Gastrocnemius medialis (tissue), 4 donors: ENCODE data around the gene FAM210A. TPM values are rescaled to one million over a fixed set of nuclear protein-coding genes. Genes with fewer than 3 reads are reported as not detected.

Experiments used
- ATAC-seq, 2 donors: fragments of 150-250 bp; one replicate each; pipeline ENCODE4 v1.9.1; 2016
- DNase-seq, 2 donors: peaks; one replicate each; pipeline ENCODE4 v3.0.0-alpha.2; 2019
- H3K27ac ChIP-seq, 4 donors: fragments of 200-600 bp; sonication (generic); 1 replicate in 1 of 4; 2 replicates in 3 of 4; pipeline ENCODE4 v1.5.1; 2016 to 2018; ENCODE audit warnings: mild to moderate bottlenecking in 2 of 4, moderate library complexity in 1 of 4
- H3K27me3 ChIP-seq, 3 donors: fragments of 200-600 bp; sonication (generic) in 2 of 3; 1 replicate in 1 of 3; 2 replicates in 2 of 3; pipeline versions ENCODE4 v1.5.1 to v1.6.0; 2016 to 2019; ENCODE audit warnings: mild to moderate bottlenecking in 1 of 3, moderate library complexity in 1 of 3
- H3K36me3 ChIP-seq, 2 donors: fragments of 200-600 bp; sonication (generic) in 1 of 2; one replicate each; pipeline ENCODE4 v1.5.1; 2017 to 2018
- H3K4me1 ChIP-seq, 2 donors: fragments of 200-600 bp; sonication (generic) in 1 of 2; one replicate each; pipeline ENCODE4 v1.5.1; 2016 to 2017; ENCODE audit warnings: mild to moderate bottlenecking in 2 of 2
- H3K4me3 ChIP-seq, 4 donors: fragments of 200-600 bp; sonication (generic) in 3 of 4; 1 replicate in 1 of 4; 2 replicates in 3 of 4; pipeline ENCODE4 v1.5.1; 2016 to 2019; ENCODE audit warnings: mild to moderate bottlenecking in 2 of 4
- H3K9me3 ChIP-seq, 3 donors: fragments of 200-600 bp; sonication (generic) in 2 of 3; 1 replicate in 1 of 3; 2 replicates in 2 of 3; pipeline ENCODE4 v1.5.1; 2016 to 2019
- CTCF ChIP-seq, 5 experiments: fragments of 450-650 bp in 3 of 5; fragments of 200-600 bp in 2 of 5; sonication (generic) in 2 of 5; IDR thresholded peaks in 4 of 5; conservative IDR thresholded peaks in 1 of 5; 1 replicate in 4 of 5; 2 replicates in 1 of 5; pipeline ENCODE4 v1.5.1; 2016 to 2019; ENCODE audit warnings: antibody characterized with exemption in 5 of 5, mild to moderate bottlenecking in 3 of 5, moderate library complexity in 3 of 5
- POLR2A ChIP-seq, 2 donors: fragments of 450-650 bp; IDR thresholded peaks; one replicate each; pipeline ENCODE4 v1.6.1; 2017; ENCODE audit warnings: antibody characterized with exemption in 2 of 2, mild to moderate bottlenecking in 2 of 2, moderate library complexity in 2 of 2
- in situ Hi-C, 4 donors: fragments of 200-750 bp; cut with MboI; loops; one replicate each; pipeline versions ENCODE4 v1.15.0 to v1.8.0; 2017; ENCODE audit warnings: low sequenced_read_pairs in 4 of 4
- intact Hi-C: fragments of 100-400 bp; cut with DNase I; formaldehyde crosslinking; loops from one replicate; pipeline ENCODE4 v1.15.1; 2023; ENCODE audit warnings: low total_unique reads
- total RNA-seq, 4 donors: library from RNA; depleted of rRNA; stranded (reverse); fragments of >200 nt; gene quantifications; one replicate each; pipeline versions ENCODE4 v1.1.0 to v1.2.3, GENCODE V29; 2016

Gene FAM210A
- total RNA-seq, 4 donors from 2014 or later, result 7.8 to 23.1 (median 16.3) TPM

GRCh38 chr18:13672657-13673056 lies 53.7 kb downstream of the FAM210A start:
- TF ChIP-seq POLR2A (IDR thresholded peaks at IDR 0.05), result no peak
- no peak for TF ChIP-seq CTCF (IDR thresholded peaks at IDR 0.05 in 4 of 5, conservative IDR thresholded peaks at IDR 0.05 in 1 of 5)
- in situ Hi-C loops, result no loop called here
- no peaks in the 10 kb centered on the region for H3K27me3 ChIP-seq
- H3K4me1 ChIP-seq, result no peaks in the 10 kb centered on the region
- H3K36me3 ChIP-seq, result peaks cover 0 to 6% of the 10 kb centered on the region in 2 donors
- no peak overlapping the region for H3K27ac ChIP-seq
- ATAC-seq (no peak), DNase-seq (no peak)
- H3K9me3 ChIP-seq, result no peaks in the 10 kb centered on the region
- intact Hi-C loops, result no loop called here
- H3K4me3 ChIP-seq, result no peak overlapping the region

- ATAC-seq (no peak), DNase-seq (no peak)
- no peaks in the 10 kb centered on the region for H3K27me3 ChIP-seq
- intact Hi-C loops (no loop called here), in situ Hi-C loops (no loop called here)
- no peak overlapping the region for H3K4me3 ChIP-seq
- TF ChIP-seq CTCF (IDR thresholded peaks at IDR 0.05 in 4 of 5, conservative IDR thresholded peaks at IDR 0.05 in 1 of 5) (no peak), POLR2A (IDR thresholded peaks at IDR 0.05) (no peak)
- H3K27ac ChIP-seq, result no peak overlapping the region
- H3K9me3 ChIP-seq, result no peaks in the 10 kb centered on the region
- peaks cover 7 to 18% of the 10 kb centered on the region in 2 donors for H3K4me1 ChIP-seq
- peaks cover 0 to 16% of the 10 kb centered on the region in 2 donors for H3K36me3 ChIP-seq
Measured at GRCh38 chr18:13661779-13662256, 64.5 kb downstream of the FAM210A start.

GRCh38 chr18:13661051-13661778 lies 65.1 kb downstream of the FAM210A start:
- Histone ChIP-seq H3K9me3 (no peaks in the 10 kb centered on the region), H3K27me3 (no peaks in the 10 kb centered on the region), H3K4me3 (no peak overlapping the region), H3K36me3 (peaks cover 0 to 13% of the 10 kb centered on the region in 2 donors), H3K27ac (peak overlapping the region in 2 of 4 donors; percentile 29 to 42), H3K4me1 (peaks cover 7 to 18% of the 10 kb centered on the region in 2 donors)
- TF ChIP-seq CTCF (IDR thresholded peaks at IDR 0.05 in 4 of 5, conservative IDR thresholded peaks at IDR 0.05 in 1 of 5) (no peak), POLR2A (IDR thresholded peaks at IDR 0.05) (no peak)
- in situ Hi-C loops, result no loop called here
- no peak for DNase-seq
- intact Hi-C loops, result no loop called here
- ATAC-seq, result no peak

- H3K4me3 ChIP-seq, result no peak overlapping the region
- DNase-seq, result no peak
- intact Hi-C loops (no loop called here), in situ Hi-C loops (no loop called here)
- no peak for TF ChIP-seq CTCF (IDR thresholded peaks at IDR 0.05 in 4 of 5, conservative IDR thresholded peaks at IDR 0.05 in 1 of 5)
- no peak for TF ChIP-seq POLR2A (IDR thresholded peaks at IDR 0.05)
- H3K36me3 ChIP-seq, result peaks cover 0 to 7% of the 10 kb centered on the region in 2 donors
- no peaks in the 10 kb centered on the region for H3K27me3 ChIP-seq
- peak overlapping the region in 2 of 4 donors; percentile 29 to 42 for H3K27ac ChIP-seq
- no peaks in the 10 kb centered on the region for H3K9me3 ChIP-seq
- ATAC-seq, result peak; percentile 60 to 69
- peaks cover 7 to 18% of the 10 kb centered on the region in 2 donors for H3K4me1 ChIP-seq
Measured at GRCh38 chr18:13660510-13660909, 65.8 kb downstream of the FAM210A start.
